ENCODE data around the gene MRPS31.
A peak's percentile ranks its signal among the peaks of the same experiment; 100 is the strongest.

Gene MRPS31

GRCh38 chr13:40770934-40771618 lies at the start of gene MRPS31:
Gene MRPS31, minus strand, starts transcription at chr13:40771190. Its CDS starts 54 bp downstream, at chr13:40771136.
- H3K4me3 ChIP-seq (ENCODE audit: low read length): peak within 1 kb of the TSS; percentile 83
- TF ChIP-seq ZNF274 (IDR thresholded peaks at IDR 0.05; ENCODE audit: low read depth, low read length): no peak

GRCh38 chr13:40819797-40820315 lies 48.9 kb upstream of the MRPS31 start:
- TF ChIP-seq ZNF274 (IDR thresholded peaks at IDR 0.05; ENCODE audit: low read depth, low read length): no peak
- no peak overlapping the region for H3K4me3 ChIP-seq (ENCODE audit: low read length)

- H3K4me3 ChIP-seq (ENCODE audit: low read length): no peak overlapping the region
- TF ChIP-seq ZNF274 (IDR thresholded peaks at IDR 0.05; ENCODE audit: low read depth, low read length): no peak
Observed at GRCh38 chr13:40818926-40819325, 47.9 kb upstream of the MRPS31 start.

GRCh38 chr13:40814803-40815202 lies 43.8 kb upstream of the MRPS31 start:
- TF ChIP-seq ZNF274 (IDR thresholded peaks at IDR 0.05; ENCODE audit: low read depth, low read length): no peak
- no peak overlapping the region for H3K4me3 ChIP-seq (ENCODE audit: low read length)

GRCh38 chr13:40813667-40814454 lies 42.9 kb upstream of the MRPS31 start:
- no peak overlapping the region for H3K4me3 ChIP-seq (ENCODE audit: low read length)
- TF ChIP-seq ZNF274 (IDR thresholded peaks at IDR 0.05; ENCODE audit: low read depth, low read length): no peak

- TF ChIP-seq ZNF274 (IDR thresholded peaks at IDR 0.05; ENCODE audit: low read depth, low read length): no peak
- no peak overlapping the region for H3K4me3 ChIP-seq (ENCODE audit: low read length)
Observed at GRCh38 chr13:40812724-40813445, 41.9 kb upstream of the MRPS31 start.

- H3K4me3 ChIP-seq (ENCODE audit: low read length): no peak overlapping the region
- TF ChIP-seq ZNF274 (IDR thresholded peaks at IDR 0.05; ENCODE audit: low read depth, low read length): no peak
Observed at GRCh38 chr13:40812102-40812501, 41.1 kb upstream of the MRPS31 start.

GRCh38 chr13:40809471-40809870 lies 38.5 kb upstream of the MRPS31 start:
- H3K4me3 ChIP-seq (ENCODE audit: low read length): no peak overlapping the region
- TF ChIP-seq ZNF274 (IDR thresholded peaks at IDR 0.05; ENCODE audit: low read depth, low read length): no peak

- TF ChIP-seq ZNF274 (IDR thresholded peaks at IDR 0.05; ENCODE audit: low read depth, low read length): no peak
- H3K4me3 ChIP-seq (ENCODE audit: low read length): no peak overlapping the region
Observed at GRCh38 chr13:40806241-40806640, 35.3 kb upstream of the MRPS31 start.

GRCh38 chr13:40803316-40803715 lies 32.3 kb upstream of the MRPS31 start:
- TF ChIP-seq ZNF274 (IDR thresholded peaks at IDR 0.05; ENCODE audit: low read depth, low read length): no peak
- H3K4me3 ChIP-seq (ENCODE audit: low read length): no peak overlapping the region

- TF ChIP-seq ZNF274 (IDR thresholded peaks at IDR 0.05; ENCODE audit: low read depth, low read length): no peak
- H3K4me3 ChIP-seq (ENCODE audit: low read length): no peak overlapping the region
Observed at GRCh38 chr13:40801255-40802217, 30.5 kb upstream of the MRPS31 start.

- no peak for TF ChIP-seq ZNF274 (IDR thresholded peaks at IDR 0.05; ENCODE audit: low read depth, low read length)
- no peak overlapping the region for H3K4me3 ChIP-seq (ENCODE audit: low read length)
Observed at GRCh38 chr13:40800559-40800958, 29.6 kb upstream of the MRPS31 start.

- TF ChIP-seq ZNF274 (IDR thresholded peaks at IDR 0.05; ENCODE audit: low read depth, low read length): no peak
- H3K4me3 ChIP-seq (ENCODE audit: low read length): no peak overlapping the region
Observed at GRCh38 chr13:40799508-40799907, 28.5 kb upstream of the MRPS31 start.
